ENCODE data around the gene RAB3IL1.

The RAB3IL1 gene

GRCh38 chr11:61890529-61891330 is 26.6 kb downstream of the RAB3IL1 start:
- Histone ChIP-seq H3K9me3 (ENCODE audit: control insufficient read depth, low read length) (peaks cover 5% of the 10 kb centered on the region), H3K36me3 (ENCODE audit: control insufficient read depth, insufficient read depth, low read length) (no peaks in the 10 kb centered on the region), H3K4me3 (ENCODE audit: extremely low read depth, insufficient read depth, low read length, poor library complexity, severe bottlenecking) (peak overlapping the region; percentile 57), H3K4me1 (ENCODE audit: control insufficient read depth, insufficient read depth, low read length, poor library complexity, severe bottlenecking) (peaks cover 19% of the 10 kb centered on the region), H3K27ac (ENCODE audit: low read depth, low read length, severe bottlenecking) (no peak overlapping the region)
- WGBS, 2 experiments (ENCODE audit: insufficient coverage in 2 of 2), result 0 to 2% methylated on average over 27 to 34 of the region's 38 CpGs

GRCh38 chr11:61889831-61890230 is 27.5 kb downstream of the RAB3IL1 start:
- H3K4me3 ChIP-seq (ENCODE audit: extremely low read depth, insufficient read depth, low read length, poor library complexity, severe bottlenecking), result no peak overlapping the region
- H3K4me1 ChIP-seq (ENCODE audit: control insufficient read depth, insufficient read depth, low read length, poor library complexity, severe bottlenecking), result peaks cover 19% of the 10 kb centered on the region
- no peak overlapping the region for H3K27ac ChIP-seq (ENCODE audit: low read depth, low read length, severe bottlenecking)
- peaks cover 5% of the 10 kb centered on the region for H3K9me3 ChIP-seq (ENCODE audit: control insufficient read depth, low read length)
- no peaks in the 10 kb centered on the region for H3K36me3 ChIP-seq (ENCODE audit: control insufficient read depth, insufficient read depth, low read length)
- 95 to 100% methylated on average over 6 to 7 of the region's 10 CpGs for WGBS, 2 experiments (ENCODE audit: insufficient coverage in 2 of 2)

GRCh38 chr11:61888590-61888989 is 28.8 kb downstream of the RAB3IL1 start:
- 90 to 96% methylated on average over 8 to 12 of the region's 12 CpGs for WGBS, 2 experiments (ENCODE audit: insufficient coverage in 2 of 2)
- Histone ChIP-seq H3K4me1 (ENCODE audit: control insufficient read depth, insufficient read depth, low read length, poor library complexity, severe bottlenecking) (peaks cover 19% of the 10 kb centered on the region), H3K9me3 (ENCODE audit: control insufficient read depth, low read length) (peaks cover 5% of the 10 kb centered on the region), H3K27ac (ENCODE audit: low read depth, low read length, severe bottlenecking) (no peak overlapping the region), H3K36me3 (ENCODE audit: control insufficient read depth, insufficient read depth, low read length) (no peaks in the 10 kb centered on the region), H3K4me3 (ENCODE audit: extremely low read depth, insufficient read depth, low read length, poor library complexity, severe bottlenecking) (no peak overlapping the region)

GRCh38 chr11:61887839-61888494 is 29.4 kb downstream of the RAB3IL1 start:
- no peaks in the 10 kb centered on the region for H3K36me3 ChIP-seq (ENCODE audit: control insufficient read depth, insufficient read depth, low read length)
- H3K4me3 ChIP-seq (ENCODE audit: extremely low read depth, insufficient read depth, low read length, poor library complexity, severe bottlenecking), result no peak overlapping the region
- peaks cover 19% of the 10 kb centered on the region for H3K4me1 ChIP-seq (ENCODE audit: control insufficient read depth, insufficient read depth, low read length, poor library complexity, severe bottlenecking)
- no peak overlapping the region for H3K27ac ChIP-seq (ENCODE audit: low read depth, low read length, severe bottlenecking)
- 88 to 90% methylated on average over 6 to 7 of the region's 7 CpGs for WGBS, 2 experiments (ENCODE audit: insufficient coverage in 2 of 2)
- peaks cover 5% of the 10 kb centered on the region for H3K9me3 ChIP-seq (ENCODE audit: control insufficient read depth, low read length)

- H3K27ac ChIP-seq (ENCODE audit: low read depth, low read length, severe bottlenecking), result no peak overlapping the region
- no peak overlapping the region for H3K4me3 ChIP-seq (ENCODE audit: extremely low read depth, insufficient read depth, low read length, poor library complexity, severe bottlenecking)
- peaks cover 21% of the 10 kb centered on the region for H3K4me1 ChIP-seq (ENCODE audit: control insufficient read depth, insufficient read depth, low read length, poor library complexity, severe bottlenecking)
- peaks cover 5% of the 10 kb centered on the region for H3K9me3 ChIP-seq (ENCODE audit: control insufficient read depth, low read length)
- 97% methylated on average over 3 of the region's 3 CpGs for WGBS, 2 experiments (ENCODE audit: insufficient coverage in 2 of 2)
- H3K36me3 ChIP-seq (ENCODE audit: control insufficient read depth, insufficient read depth, low read length), result no peaks in the 10 kb centered on the region
Measured at GRCh38 chr11:61886643-61887042, 30.7 kb downstream of the RAB3IL1 start.

- no peak overlapping the region for H3K4me3 ChIP-seq (ENCODE audit: extremely low read depth, insufficient read depth, low read length, poor library complexity, severe bottlenecking)
- no peak overlapping the region for H3K27ac ChIP-seq (ENCODE audit: low read depth, low read length, severe bottlenecking)
- 94 to 97% methylated on average over 5 of the region's 13 CpGs for WGBS, 2 experiments (ENCODE audit: insufficient coverage in 2 of 2)
- peaks cover 23% of the 10 kb centered on the region for H3K4me1 ChIP-seq (ENCODE audit: control insufficient read depth, insufficient read depth, low read length, poor library complexity, severe bottlenecking)
- H3K9me3 ChIP-seq (ENCODE audit: control insufficient read depth, low read length), result peaks cover 5% of the 10 kb centered on the region
- H3K36me3 ChIP-seq (ENCODE audit: control insufficient read depth, insufficient read depth, low read length), result no peaks in the 10 kb centered on the region
Measured at GRCh38 chr11:61885784-61886580, 31.4 kb downstream of the RAB3IL1 start.

DNA sequence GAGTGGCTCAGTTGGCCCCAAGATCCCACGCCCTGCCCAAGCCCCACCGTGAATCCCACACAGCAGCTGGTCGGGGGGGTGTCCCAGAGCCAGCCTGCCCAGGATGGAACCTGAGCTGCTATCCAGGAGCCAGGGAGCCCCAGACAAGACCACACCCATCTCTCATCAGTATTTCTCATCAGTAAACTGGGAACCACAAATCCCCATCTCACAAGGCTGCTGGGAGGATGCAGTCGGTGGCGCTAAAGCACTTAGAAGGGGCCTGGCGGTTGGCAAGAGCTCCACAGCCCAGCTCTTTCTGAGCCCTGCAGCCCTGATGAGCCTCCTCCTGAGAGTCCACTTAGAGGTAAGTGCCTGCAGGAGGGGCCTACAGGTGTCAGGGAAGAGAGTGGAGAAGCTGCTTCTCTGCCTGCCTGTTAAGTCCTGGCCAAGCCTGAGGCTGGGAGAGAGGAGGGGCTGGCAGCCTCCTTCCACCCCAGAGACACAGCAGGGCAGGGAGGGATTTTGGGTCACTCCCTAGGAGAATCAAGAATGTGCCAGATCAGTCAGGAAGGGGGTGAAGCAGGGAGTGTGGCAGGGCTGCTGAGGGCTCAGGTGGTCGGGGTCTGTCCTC is 32.1 kb downstream of the RAB3IL1 start:
- WGBS, 2 experiments (ENCODE audit: insufficient coverage in 2 of 2), result 79 to 96% methylated on average over 5 to 7 of the region's 7 CpGs
- no peaks in the 10 kb centered on the region for H3K36me3 ChIP-seq (ENCODE audit: control insufficient read depth, insufficient read depth, low read length)
- H3K4me3 ChIP-seq (ENCODE audit: extremely low read depth, insufficient read depth, low read length, poor library complexity, severe bottlenecking), result no peak overlapping the region
- no peak overlapping the region for H3K27ac ChIP-seq (ENCODE audit: low read depth, low read length, severe bottlenecking)
- H3K9me3 ChIP-seq (ENCODE audit: control insufficient read depth, low read length), result peaks cover 5% of the 10 kb centered on the region
- peaks cover 19% of the 10 kb centered on the region for H3K4me1 ChIP-seq (ENCODE audit: control insufficient read depth, insufficient read depth, low read length, poor library complexity, severe bottlenecking)

DNA sequence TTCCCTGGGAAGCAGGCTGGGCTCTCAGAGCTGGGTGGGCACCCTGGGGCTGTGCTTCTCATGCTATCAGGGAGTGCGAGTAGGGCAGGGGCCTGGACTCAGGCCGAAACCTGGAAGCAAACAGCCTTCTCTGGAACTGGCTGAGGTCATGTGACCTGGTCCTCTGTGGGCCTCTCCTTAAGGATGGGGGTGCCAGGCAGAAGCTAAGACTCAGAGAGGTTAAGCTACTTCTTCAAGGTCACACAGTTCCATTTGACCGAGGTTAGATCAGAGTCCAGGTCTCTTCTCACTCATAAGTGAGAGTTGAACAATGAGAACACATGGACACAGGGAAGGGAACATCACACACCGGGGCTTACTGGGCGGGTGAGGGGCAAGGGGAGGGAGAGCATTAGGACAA is 33.4 kb downstream of the RAB3IL1 start:
- Histone ChIP-seq H3K27ac (ENCODE audit: low read depth, low read length, severe bottlenecking) (no peak overlapping the region), H3K4me1 (ENCODE audit: control insufficient read depth, insufficient read depth, low read length, poor library complexity, severe bottlenecking) (peaks cover 14% of the 10 kb centered on the region), H3K4me3 (ENCODE audit: extremely low read depth, insufficient read depth, low read length, poor library complexity, severe bottlenecking) (no peak overlapping the region), H3K9me3 (ENCODE audit: control insufficient read depth, low read length) (peaks cover 5% of the 10 kb centered on the region), H3K36me3 (ENCODE audit: control insufficient read depth, insufficient read depth, low read length) (peaks cover 3% of the 10 kb centered on the region)
- 85 to 91% methylated on average over 2 to 4 of the region's 5 CpGs for WGBS, 2 experiments (ENCODE audit: insufficient coverage in 2 of 2)

- H3K9me3 ChIP-seq (ENCODE audit: control insufficient read depth, low read length), result peaks cover 5% of the 10 kb centered on the region
- WGBS, 2 experiments (ENCODE audit: insufficient coverage in 2 of 2), result 85 to 95% methylated on average over 7 to 9 of the region's 10 CpGs
- no peak overlapping the region for H3K4me3 ChIP-seq (ENCODE audit: extremely low read depth, insufficient read depth, low read length, poor library complexity, severe bottlenecking)
- H3K4me1 ChIP-seq (ENCODE audit: control insufficient read depth, insufficient read depth, low read length, poor library complexity, severe bottlenecking), result peaks cover 13% of the 10 kb centered on the region
- H3K36me3 ChIP-seq (ENCODE audit: control insufficient read depth, insufficient read depth, low read length), result peaks cover 4% of the 10 kb centered on the region
- H3K27ac ChIP-seq (ENCODE audit: low read depth, low read length, severe bottlenecking), result no peak overlapping the region
Measured at GRCh38 chr11:61883327-61883726, 34.0 kb downstream of the RAB3IL1 start.

- Histone ChIP-seq H3K27ac (ENCODE audit: low read depth, low read length, severe bottlenecking) (no peak overlapping the region), H3K4me3 (ENCODE audit: extremely low read depth, insufficient read depth, low read length, poor library complexity, severe bottlenecking) (no peak overlapping the region), H3K4me1 (ENCODE audit: control insufficient read depth, insufficient read depth, low read length, poor library complexity, severe bottlenecking) (peaks cover 9% of the 10 kb centered on the region), H3K36me3 (ENCODE audit: control insufficient read depth, insufficient read depth, low read length) (peaks cover 4% of the 10 kb centered on the region), H3K9me3 (ENCODE audit: control insufficient read depth, low read length) (peaks cover 5% of the 10 kb centered on the region)
- WGBS, 2 experiments (ENCODE audit: insufficient coverage in 2 of 2), result 88 to 90% methylated on average over 5 of the region's 6 CpGs
Measured at GRCh38 chr11:61882879-61883278, 34.5 kb downstream of the RAB3IL1 start.
